SU-DHL-6 (cell line): Measurements from ENCODE around the gene TDRD9.

Source experiments
- CTCF ChIP-seq: fragments of 200-600 bp; sonication (generic); IDR thresholded peaks from one replicate; pipeline ENCODE4 v1.5.1; 2017; ENCODE audit warnings: antibody characterized with exemption, mild to moderate bottlenecking, low read length, moderate library complexity; ENCODE audit not compliant: insufficient read depth, poor library complexity, severe bottlenecking
- EZH2phosphoT487 ChIP-seq: fragments of 200-600 bp; sonication (generic), shearing (Covaris generic); conservative IDR thresholded peaks from 2 replicates; pipeline ENCODE4 v1.6.1; 2018; ENCODE audit warnings: mild to moderate bottlenecking, antibody characterized with exemption, low read length, moderate library complexity, mixed read lengths

DNA sequence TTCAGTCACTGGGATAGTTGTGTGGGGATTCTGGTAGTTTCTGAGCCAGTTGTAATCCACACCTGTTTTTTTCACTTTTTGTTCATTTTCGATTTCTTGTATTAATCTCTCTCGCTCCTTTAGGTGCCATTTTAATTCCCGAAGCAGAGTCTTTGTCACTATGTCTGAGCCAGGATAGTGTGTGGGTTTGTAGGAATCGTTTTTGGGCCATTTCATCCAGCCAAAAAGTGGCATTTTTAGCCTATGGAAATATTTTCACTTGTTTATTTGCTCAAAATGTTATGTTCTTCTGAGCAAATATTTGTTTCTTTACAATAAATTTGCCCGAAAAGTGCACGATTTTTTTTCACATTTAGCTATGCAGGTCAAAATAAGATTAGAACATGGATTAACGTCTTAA lies 13.2 kb downstream of the TDRD9 start:
- no peak for TF ChIP-seq CTCF
- TF ChIP-seq EZH2phosphoT487 = no peak
